A673 (cell line): ENCODE data around the gene CCBE1. TPM values are rescaled to one million over a fixed set of nuclear protein-coding genes. Genes with fewer than 3 reads are reported as not detected.

Experiments used
- BruUV-seq: library from RNA; stranded (reverse); fragments of 400-500 nt; replicated peaks from 2 replicates; lab custom pipeline; 2021; lab: Mats Ljungman, UMichigan
- CTCF ChIA-PET: fragments of 300-600 bp; sonication (Branson Sonifier 250); formaldehyde crosslinking; loops from one replicate; lab custom pipeline; 2022; ENCODE audit warnings: antibody characterized with exemption; lab: Charles Lee
- POLR2A ChIA-PET: fragments of 300-600 bp; sonication (Branson Sonifier 250); formaldehyde crosslinking; loops from one replicate; lab custom pipeline; 2022; ENCODE audit warnings: antibody characterized with exemption; ENCODE audit not compliant: low non-redundant PET; lab: Charles Lee
- DNase-seq: peaks from one replicate; pipeline ENCODE4 v3.0.0-alpha.2; 2015; ENCODE audit warnings: low spot score
- H3K27ac ChIP-seq: fragments of 200-600 bp; sonication (generic); 2 replicates; pipeline ENCODE4 v1.5.1; 2016; ENCODE audit warnings: mixed run types, low read depth, mild to moderate bottlenecking, mixed read lengths, antibody characterized with exemption, low read length; ENCODE audit not compliant: poor library complexity, severe bottlenecking
- H3K27me3 ChIP-seq: fragments of 200-600 bp; sonication (generic); replicated peaks from 2 replicates; pipeline ENCODE4 v1.6.1; 2017; ENCODE audit warnings: mixed run types, low read depth, mild to moderate bottlenecking, mixed read lengths, antibody characterized with exemption, low read length; ENCODE audit not compliant: insufficient read depth, poor library complexity
- H3K36me3 ChIP-seq: fragments of 200-600 bp; sonication (generic); 2 replicates; pipeline ENCODE4 v1.6.1; 2016; ENCODE audit warnings: mixed run types, mild to moderate bottlenecking, mixed read lengths, antibody characterized with exemption, low read length; ENCODE audit not compliant: insufficient read depth, poor library complexity, severe bottlenecking
- H3K4me1 ChIP-seq: fragments of 200-600 bp; sonication (generic); 2 replicates; pipeline ENCODE4 v1.6.1; 2017; ENCODE audit warnings: mixed run types, mild to moderate bottlenecking, mixed read lengths, antibody characterized with exemption, low read length; ENCODE audit not compliant: insufficient read depth, poor library complexity, severe bottlenecking
- H3K4me3 ChIP-seq: fragments of 200-600 bp; sonication (generic); 2 replicates; pipeline ENCODE4 v1.5.1; 2016; ENCODE audit warnings: low read depth, mixed run types, mild to moderate bottlenecking, mixed read lengths, low read length; ENCODE audit not compliant: poor library complexity, severe bottlenecking
- H3K9me3 ChIP-seq: fragments of 200-600 bp; sonication (generic); 2 replicates; pipeline ENCODE4 v1.6.1; 2016; ENCODE audit warnings: mixed run types, low read depth, mild to moderate bottlenecking, mixed read lengths, antibody characterized with exemption, low read length; ENCODE audit not compliant: poor library complexity, severe bottlenecking
- EZH2 ChIP-seq: fragments of 200-600 bp; sonication (generic); IDR thresholded peaks from 2 replicates; pipeline ENCODE4 v1.6.1; 2017; ENCODE audit warnings: borderline replicate concordance, low read depth, mild to moderate bottlenecking, mixed read lengths, antibody characterized with exemption, low read length; ENCODE audit not compliant: poor library complexity, severe bottlenecking
- intact Hi-C: fragments of 100-400 bp; cut with micrococcal nuclease; formaldehyde crosslinking; loops from one replicate; pipeline ENCODE4 v1.10.0; 2022; ENCODE audit not compliant: unreplicated experiment
- total RNA-seq: library from RNA; stranded (reverse); gene quantifications from 2 replicates; pipeline ENCODE4 v1.2.3, GENCODE V29; 2021
- TF ChIP-seq, protein P1 (sequence below): fragments of 300-800, 200-600 bp; sonication (generic); conservative IDR thresholded peaks from 2 replicates; pipeline ENCODE4 v1.5.1; 2017; ENCODE audit warnings: low read depth, mild to moderate bottlenecking, antibody characterized with exemption, low read length, moderate library complexity, mixed read lengths

CCBE1 gene
- total RNA-seq, 1 experiment from 2014 or later: not detected

DNA sequence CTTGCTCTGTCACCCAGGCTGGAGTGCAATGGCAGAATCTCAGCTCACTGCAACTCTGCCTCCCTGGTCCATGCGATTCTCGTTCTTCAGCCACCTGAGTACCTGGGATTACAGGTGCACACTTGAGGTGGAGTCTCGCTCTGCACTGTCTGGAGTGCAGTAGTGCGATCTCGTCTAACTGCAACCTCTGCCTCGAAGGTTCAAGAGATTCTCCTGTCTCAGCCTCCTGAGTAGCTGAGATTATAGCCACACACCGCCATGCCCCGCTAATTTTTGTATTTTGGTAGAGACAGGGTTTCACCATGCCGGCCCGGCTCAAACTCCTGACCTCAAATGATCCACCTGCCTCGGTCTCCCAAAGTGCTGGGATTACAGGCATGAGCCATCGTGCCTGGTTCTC is 83.3 kb downstream of the CCBE1 start:
- DNase-seq: no peak
- ChIA-PET POLR2A (no interaction called here), CTCF (no interaction called here)
- H3K4me3 ChIP-seq: no peak overlapping the region
- H3K36me3 ChIP-seq: no peaks in the 10 kb centered on the region
- no peak overlapping the region for H3K27ac ChIP-seq
- TF ChIP-seq EZH2: no peak
- TF ChIP-seq, protein P1, sequence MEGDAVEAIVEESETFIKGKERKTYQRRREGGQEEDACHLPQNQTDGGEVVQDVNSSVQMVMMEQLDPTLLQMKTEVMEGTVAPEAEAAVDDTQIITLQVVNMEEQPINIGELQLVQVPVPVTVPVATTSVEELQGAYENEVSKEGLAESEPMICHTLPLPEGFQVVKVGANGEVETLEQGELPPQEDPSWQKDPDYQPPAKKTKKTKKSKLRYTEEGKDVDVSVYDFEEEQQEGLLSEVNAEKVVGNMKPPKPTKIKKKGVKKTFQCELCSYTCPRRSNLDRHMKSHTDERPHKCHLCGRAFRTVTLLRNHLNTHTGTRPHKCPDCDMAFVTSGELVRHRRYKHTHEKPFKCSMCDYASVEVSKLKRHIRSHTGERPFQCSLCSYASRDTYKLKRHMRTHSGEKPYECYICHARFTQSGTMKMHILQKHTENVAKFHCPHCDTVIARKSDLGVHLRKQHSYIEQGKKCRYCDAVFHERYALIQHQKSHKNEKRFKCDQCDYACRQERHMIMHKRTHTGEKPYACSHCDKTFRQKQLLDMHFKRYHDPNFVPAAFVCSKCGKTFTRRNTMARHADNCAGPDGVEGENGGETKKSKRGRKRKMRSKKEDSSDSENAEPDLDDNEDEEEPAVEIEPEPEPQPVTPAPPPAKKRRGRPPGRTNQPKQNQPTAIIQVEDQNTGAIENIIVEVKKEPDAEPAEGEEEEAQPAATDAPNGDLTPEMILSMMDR: no peak
- no peaks in the 10 kb centered on the region for H3K27me3 ChIP-seq
- BruUV-seq: no TSS peak
- no peaks in the 10 kb centered on the region for H3K9me3 ChIP-seq
- no peaks in the 10 kb centered on the region for H3K4me1 ChIP-seq
- intact Hi-C loops: no loop called here

DNA sequence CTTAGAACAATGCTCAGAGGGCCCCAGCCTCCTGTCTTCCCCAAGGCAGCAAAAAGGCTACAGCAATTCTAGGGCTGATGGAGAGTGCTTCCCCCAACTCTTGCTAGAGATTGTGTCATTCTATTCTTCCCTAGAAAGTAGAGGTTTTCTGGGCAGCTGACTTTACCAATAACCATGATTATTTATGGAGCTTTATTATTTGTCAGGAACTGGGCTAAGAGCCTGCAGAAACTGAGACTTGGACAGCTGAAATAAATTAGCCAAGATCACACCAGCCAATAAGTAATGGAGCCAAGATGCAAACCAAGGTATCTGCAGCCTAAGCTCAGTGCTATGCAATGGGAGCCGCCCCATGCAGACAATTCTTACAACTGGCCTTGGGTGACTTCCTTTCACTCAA is 84.8 kb downstream of the CCBE1 start:
- no peaks in the 10 kb centered on the region for H3K36me3 ChIP-seq
- TF ChIP-seq, protein P1: no peak
- no peak for TF ChIP-seq EZH2
- ChIA-PET POLR2A (no interaction called here), CTCF (no interaction called here)
- H3K27me3 ChIP-seq: no peaks in the 10 kb centered on the region
- H3K4me1 ChIP-seq: no peaks in the 10 kb centered on the region
- no peak for DNase-seq
- no peak overlapping the region for H3K4me3 ChIP-seq
- H3K27ac ChIP-seq: no peak overlapping the region
- BruUV-seq: no TSS peak
- intact Hi-C loops: no loop called here
- no peaks in the 10 kb centered on the region for H3K9me3 ChIP-seq

DNA sequence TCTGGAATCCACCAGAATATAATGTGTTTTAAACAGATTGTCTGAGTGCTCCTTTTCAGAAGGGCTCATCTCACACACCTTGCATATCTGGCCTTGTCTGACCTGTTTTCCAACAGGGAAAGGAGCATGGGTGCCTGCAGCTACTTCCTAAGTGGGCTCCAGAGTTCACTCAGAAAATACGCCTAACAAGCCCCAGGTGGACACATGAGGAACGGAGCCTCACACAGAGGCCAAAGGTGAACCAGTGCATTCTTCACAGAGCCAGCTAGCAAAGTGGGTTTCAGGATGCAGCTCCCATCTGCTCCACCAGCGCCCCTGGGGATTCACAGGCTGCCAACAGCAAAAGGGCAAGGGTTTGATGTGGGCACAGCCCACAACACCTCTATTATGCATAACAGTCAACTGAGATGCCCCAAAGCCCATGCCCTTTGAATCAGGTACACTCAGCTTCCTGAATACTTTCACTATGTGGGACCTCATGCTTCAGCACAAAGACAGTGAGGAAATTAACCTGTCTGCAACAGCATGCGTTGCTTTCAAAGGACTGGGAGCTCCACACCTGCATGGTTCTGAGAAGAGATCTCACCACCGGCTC is 86.6 kb downstream of the CCBE1 start:
- DNase-seq: no peak
- no peaks in the 10 kb centered on the region for H3K36me3 ChIP-seq
- no peaks in the 10 kb centered on the region for H3K9me3 ChIP-seq
- no peak overlapping the region for H3K27ac ChIP-seq
- ChIA-PET CTCF (interaction anchor here (0.7 kb wide), 1 partner anchor 151 kb away, joined by 4 read pairs; no protein-coding TSS in a partner anchor), POLR2A (no interaction called here)
- H3K4me1 ChIP-seq: no peaks in the 10 kb centered on the region
- intact Hi-C loops: no loop called here
- no TSS peak for BruUV-seq
- H3K27me3 ChIP-seq: no peaks in the 10 kb centered on the region
- TF ChIP-seq, protein P1: no peak
- TF ChIP-seq EZH2: no peak
- H3K4me3 ChIP-seq: no peak overlapping the region
